Activated CD4-positive, alpha-beta T cell treated with anti-CD3 and anti-CD28 coated beads, Interleukin-2, amount 10 ng/mL, durations not matched to agents 7 days and 5 days (primary cell): Measurements from ENCODE around the gene MAPKAPK3. TPM values are rescaled to one million over a fixed set of nuclear protein-coding genes. Genes with fewer than 3 reads are reported as not detected.
A peak's percentile ranks its signal among the peaks of the same experiment; 100 is the strongest.

Experiments
- CTCF ChIA-PET: fragments of 350-600 bp; sonication (Branson Sonifier 250); formaldehyde crosslinking; loops from one replicate; lab custom pipeline; 2021; ENCODE audit warnings: antibody characterized with exemption; lab: Charles Lee
- POLR2A ChIA-PET: fragments of 350-600 bp; sonication (Branson Sonifier 250); formaldehyde crosslinking; loops from one replicate; lab custom pipeline; 2021; ENCODE audit warnings: antibody characterized with exemption; lab: Charles Lee
- DNase-seq: peaks from one replicate; pipeline ENCODE4 v3.0.0-alpha.2; 2020
- H3K27ac Mint-ChIP-seq: one replicate; pipeline ENCODE4 v1.8.0; 2021; ENCODE audit warnings: mild to moderate bottlenecking, moderate library complexity, mixed read lengths
- H3K27me3 Mint-ChIP-seq: one replicate; pipeline ENCODE4 v1.8.0; 2021; ENCODE audit warnings: mixed read lengths
- H3K36me3 Mint-ChIP-seq: one replicate; pipeline ENCODE4 v1.8.0; 2021; ENCODE audit warnings: low read depth, mixed read lengths
- H3K4me1 Mint-ChIP-seq: one replicate; pipeline ENCODE4 v1.8.0; 2021; ENCODE audit warnings: mixed read lengths
- H3K4me3 Mint-ChIP-seq: one replicate; pipeline ENCODE4 v1.8.0; 2021; ENCODE audit warnings: mild to moderate bottlenecking, moderate library complexity, mixed read lengths
- H3K9me3 Mint-ChIP-seq: one replicate; pipeline ENCODE4 v1.8.0; 2021; ENCODE audit warnings: mixed read lengths
- total RNA-seq, 2 experiments: library from RNA; stranded (reverse); gene quantifications; one replicate each; pipeline ENCODE4 v1.2.3, GENCODE V29; 2021

The MAPKAPK3 gene
- total RNA-seq, 2 experiments from 2014 or later = 135 to 140 TPM

DNA sequence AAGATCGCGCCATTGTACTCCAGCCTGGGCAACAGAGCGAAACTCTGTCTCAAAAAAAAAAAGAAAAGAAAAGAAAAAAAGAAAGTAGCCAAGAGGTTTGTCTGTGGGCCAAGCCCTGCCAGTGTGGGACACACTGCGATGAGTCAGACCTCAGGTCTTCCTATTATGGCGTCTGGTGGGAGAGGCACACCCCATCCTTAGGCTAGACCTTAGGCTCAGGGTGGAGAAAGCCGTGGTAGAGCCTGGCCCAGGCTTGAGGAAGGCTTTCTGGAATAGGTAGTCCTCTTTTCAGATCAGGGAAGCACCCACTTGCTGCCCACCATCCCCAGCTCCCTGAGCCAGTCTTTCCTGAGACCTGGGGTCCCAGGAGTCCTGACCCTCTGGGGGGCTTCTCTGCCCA is 41.6 kb upstream of the MAPKAPK3 start:
- peaks cover 73% of the 10 kb centered on the region for H3K36me3 Mint-ChIP-seq
- H3K4me3 Mint-ChIP-seq = peak overlapping the region; percentile 95
- POLR2A ChIA-PET = interaction anchor here (7.0 kb wide), 1 partner anchor 35 kb away, joined by 168 read pairs; the partner anchor contains the start of gene CISH

DNA sequence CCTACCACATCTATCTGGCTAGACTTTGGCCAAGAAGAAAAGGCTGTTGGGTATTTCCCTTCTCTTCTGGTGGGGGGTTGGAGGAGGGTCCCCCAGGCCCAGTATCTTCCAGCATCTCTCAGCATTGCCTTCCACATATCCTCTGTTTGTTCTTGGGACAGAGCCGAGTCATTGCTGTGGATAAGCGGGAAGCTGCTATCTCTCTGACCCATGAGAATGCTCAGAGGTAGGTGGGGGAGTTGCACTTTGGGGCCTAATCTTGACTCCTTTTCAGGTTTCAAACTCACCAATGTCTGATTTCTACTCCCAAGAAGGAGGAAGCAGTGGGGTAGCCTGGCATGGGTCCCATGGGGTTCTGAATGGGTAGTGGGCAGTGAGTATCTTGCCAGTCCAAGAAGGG is 39.6 kb upstream of the MAPKAPK3 start:
- ChIA-PET CTCF (interaction anchor here (2.5 to 17.2 kb wide), 4 partner anchors 13 to 39 kb away, joined by 12 to 284 read pairs (median 242); partner anchors contain the start of genes CISH and MAPKAPK3), POLR2A (interaction anchor here (1.5 kb wide), 1 partner anchor 13 kb away, joined by 4 read pairs; no protein-coding TSS in a partner anchor)
- Mint-ChIP-seq H3K9me3 (no peaks in the 10 kb centered on the region), H3K4me1 (peaks cover 93% of the 10 kb centered on the region), H3K4me3 (no peak overlapping the region), H3K36me3 (peaks cover 74% of the 10 kb centered on the region), H3K27me3 (no peaks in the 10 kb centered on the region), H3K27ac (peak overlapping the region; percentile 69)
- DNase-seq = no peak

More for the DNA sequence above, 41.6 kb upstream of the MAPKAPK3 start:
- peaks cover 95% of the 10 kb centered on the region for H3K4me1 Mint-ChIP-seq
- no peak for DNase-seq
- H3K27me3 Mint-ChIP-seq = no peaks in the 10 kb centered on the region
- peak overlapping the region; percentile 94 for H3K27ac Mint-ChIP-seq
- H3K9me3 Mint-ChIP-seq = no peaks in the 10 kb centered on the region
- CTCF ChIA-PET = interaction anchor here (0.9 to 17.2 kb wide), 4 partner anchors 8 to 41 kb away, joined by 4 to 284 read pairs (median 242); partner anchors contain the start of genes C3orf18, CISH and MAPKAPK3

DNA sequence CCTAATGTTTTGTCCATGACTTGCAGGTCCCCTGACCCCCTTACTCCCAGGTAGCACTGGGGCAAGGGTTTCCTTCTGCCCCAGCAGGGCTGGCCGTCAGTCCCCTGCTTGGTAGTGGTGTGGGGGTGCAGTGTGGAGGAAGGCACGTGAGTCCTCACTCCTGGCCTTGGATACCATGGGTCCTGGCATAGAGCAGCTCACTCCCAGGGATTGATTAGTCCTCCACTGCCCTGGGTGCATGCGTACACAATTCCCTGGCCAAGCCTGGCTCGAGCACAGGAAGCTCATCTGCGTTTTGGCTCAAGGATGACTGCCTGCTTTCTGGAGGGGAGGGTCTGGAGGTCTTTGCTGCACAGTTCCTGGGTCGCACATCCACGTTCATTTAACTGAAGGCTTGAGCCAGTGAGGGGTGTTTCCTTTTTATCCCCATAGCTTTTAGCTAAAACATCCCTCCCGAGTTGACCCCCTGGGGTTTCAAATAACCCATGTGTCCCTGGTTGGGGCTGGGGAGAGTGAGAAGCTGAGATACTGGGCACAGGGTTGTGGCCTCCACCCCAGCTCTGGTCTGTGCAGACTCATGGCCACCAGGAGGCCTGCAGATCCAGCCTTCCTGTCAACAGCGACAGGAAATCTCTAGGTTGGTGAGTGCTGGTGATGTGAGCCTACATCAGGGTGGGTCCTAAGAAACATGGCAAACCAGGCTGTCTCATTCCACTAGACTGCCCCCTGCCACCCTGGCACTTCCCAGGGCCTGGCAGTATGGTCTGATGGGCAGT is 36.1 kb upstream of the MAPKAPK3 start:
- no peaks in the 10 kb centered on the region for H3K27me3 Mint-ChIP-seq
- peaks cover 84% of the 10 kb centered on the region for H3K4me1 Mint-ChIP-seq
- H3K27ac Mint-ChIP-seq = peak overlapping the region; percentile 88
- no peak overlapping the region for H3K4me3 Mint-ChIP-seq
- ChIA-PET CTCF (interaction anchor here (1.1 to 17.2 kb wide), 7 partner anchors 8 to 74 kb away, joined by 3 to 284 read pairs (median 4); no protein-coding TSS in a partner anchor), POLR2A (no interaction called here)
- no peak for DNase-seq
- peaks cover 92% of the 10 kb centered on the region for H3K36me3 Mint-ChIP-seq
- no peaks in the 10 kb centered on the region for H3K9me3 Mint-ChIP-seq

DNA sequence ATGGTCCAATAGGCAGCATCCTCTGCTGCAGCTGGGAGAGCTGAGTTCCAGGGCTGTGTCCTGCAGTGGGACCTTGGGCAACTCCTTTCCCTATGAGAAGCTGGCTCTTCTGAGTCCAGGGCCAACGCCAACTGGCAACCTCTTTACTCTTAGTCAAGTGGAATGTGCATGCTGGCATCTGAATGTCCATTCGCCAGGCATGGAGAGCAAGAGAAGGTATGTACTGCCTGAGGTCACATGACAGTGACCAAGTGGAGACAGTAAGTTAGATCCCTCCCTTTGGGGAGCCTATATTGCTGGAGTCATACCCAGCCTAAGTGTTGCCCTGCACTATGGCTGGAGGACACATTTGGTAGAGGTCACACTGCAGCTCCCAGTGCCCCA is 35.5 kb upstream of the MAPKAPK3 start:
- POLR2A ChIA-PET = no interaction called here
- DNase-seq = no peak
- CTCF ChIA-PET = interaction anchor here (0.9 to 17.2 kb wide), 8 partner anchors 8 to 919 kb away, joined by 3 to 284 read pairs (median 4); no protein-coding TSS in a partner anchor
- H3K36me3 Mint-ChIP-seq = peaks cover 87% of the 10 kb centered on the region
- H3K4me1 Mint-ChIP-seq = peaks cover 82% of the 10 kb centered on the region
- no peaks in the 10 kb centered on the region for H3K9me3 Mint-ChIP-seq
- no peak overlapping the region for H3K4me3 Mint-ChIP-seq
- H3K27ac Mint-ChIP-seq = peak overlapping the region; percentile 88
- H3K27me3 Mint-ChIP-seq = no peaks in the 10 kb centered on the region

DNA sequence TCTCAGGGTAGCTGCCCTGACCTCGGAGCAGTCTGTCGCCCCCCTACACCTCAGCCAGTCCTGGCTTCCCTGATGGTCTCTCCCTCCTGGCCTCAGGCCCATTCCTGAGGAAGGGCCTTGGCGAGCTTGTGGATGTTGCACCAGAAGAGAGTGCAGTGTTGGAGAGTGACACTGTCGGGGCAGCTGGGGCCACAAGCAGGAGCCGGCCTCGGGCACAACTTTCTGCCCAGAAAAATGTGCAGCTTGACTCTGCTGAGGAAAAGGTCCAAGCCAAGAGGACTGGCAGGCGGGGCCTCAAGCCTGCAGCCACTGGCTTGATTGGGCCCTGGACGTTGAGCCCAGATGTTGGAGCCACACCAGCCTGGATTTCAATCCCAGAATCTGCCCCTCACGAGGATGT is 34.9 kb upstream of the MAPKAPK3 start:
- Mint-ChIP-seq H3K27ac (peak overlapping the region; percentile 88), H3K27me3 (no peaks in the 10 kb centered on the region), H3K9me3 (no peaks in the 10 kb centered on the region), H3K36me3 (peaks cover 81% of the 10 kb centered on the region), H3K4me3 (no peak overlapping the region), H3K4me1 (peaks cover 84% of the 10 kb centered on the region)
- DNase-seq = no peak
- CTCF ChIA-PET = interaction anchor here (0.9 to 17.2 kb wide), 6 partner anchors 8 to 919 kb away, joined by 3 to 284 read pairs (median 8); partner anchors contain the start of gene MAPKAPK3
- POLR2A ChIA-PET = no interaction called here

DNA sequence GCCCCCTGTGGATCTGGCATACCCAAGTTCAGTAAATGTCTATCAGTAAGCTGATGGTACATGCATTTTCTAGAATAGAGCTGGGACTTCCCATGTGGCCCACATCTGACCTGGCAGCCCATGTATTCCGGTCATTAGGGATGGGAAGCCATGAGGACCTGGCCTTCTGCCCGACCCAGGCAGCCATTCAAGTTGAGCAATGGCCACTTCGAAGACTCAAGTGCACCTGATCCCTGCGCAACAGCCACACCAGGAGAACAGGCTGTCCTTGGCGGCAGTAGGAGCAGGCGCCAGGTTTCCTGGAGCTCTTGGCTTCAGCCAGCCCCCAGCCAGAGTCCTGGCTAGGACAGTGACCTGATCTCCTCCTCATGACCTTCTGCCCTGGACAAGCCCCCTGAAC is 33.1 kb upstream of the MAPKAPK3 start:
- Mint-ChIP-seq H3K4me3 (no peak overlapping the region), H3K4me1 (peaks cover 86% of the 10 kb centered on the region), H3K27me3 (no peaks in the 10 kb centered on the region), H3K9me3 (no peaks in the 10 kb centered on the region), H3K27ac (peak overlapping the region; percentile 85), H3K36me3 (peaks cover 69% of the 10 kb centered on the region)
- POLR2A ChIA-PET = interaction anchor here (0.6 to 1.0 kb wide), 2 partner anchors 9 to 94 kb away, joined by 4 to 6 read pairs; no protein-coding TSS in a partner anchor
- DNase-seq = no peak
- CTCF ChIA-PET = interaction anchor here (0.6 to 17.2 kb wide), 3 partner anchors 6 to 30 kb away, joined by 3 to 284 read pairs (median 7); no protein-coding TSS in a partner anchor

DNA sequence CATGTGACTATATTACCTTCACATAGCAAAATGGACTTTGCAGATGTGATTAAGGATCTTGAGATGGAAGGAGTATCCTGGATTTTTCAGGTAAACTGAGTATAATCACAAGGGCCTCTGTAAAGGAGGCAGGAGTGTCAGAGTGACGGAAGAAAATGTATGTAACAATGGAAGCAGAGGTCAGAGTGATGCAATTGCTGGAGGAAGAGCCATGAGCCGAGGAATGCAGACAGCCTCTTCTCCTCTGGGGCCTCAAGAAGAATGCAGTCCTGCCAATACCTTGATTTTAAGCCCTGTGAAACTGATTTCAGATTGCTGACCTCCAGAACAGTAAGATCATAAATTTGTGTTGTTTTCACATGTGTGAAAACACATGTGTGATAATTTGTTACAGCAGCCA is 32.6 kb upstream of the MAPKAPK3 start:
- Mint-ChIP-seq H3K27ac (peak overlapping the region; percentile 12), H3K27me3 (no peaks in the 10 kb centered on the region), H3K4me1 (peaks cover 85% of the 10 kb centered on the region), H3K36me3 (peaks cover 64% of the 10 kb centered on the region), H3K9me3 (no peaks in the 10 kb centered on the region), H3K4me3 (no peak overlapping the region)
- CTCF ChIA-PET = interaction anchor here (0.6 to 17.2 kb wide), 3 partner anchors 5 to 30 kb away, joined by 3 to 284 read pairs (median 7); no protein-coding TSS in a partner anchor
- POLR2A ChIA-PET = no interaction called here
- DNase-seq = no peak

DNA sequence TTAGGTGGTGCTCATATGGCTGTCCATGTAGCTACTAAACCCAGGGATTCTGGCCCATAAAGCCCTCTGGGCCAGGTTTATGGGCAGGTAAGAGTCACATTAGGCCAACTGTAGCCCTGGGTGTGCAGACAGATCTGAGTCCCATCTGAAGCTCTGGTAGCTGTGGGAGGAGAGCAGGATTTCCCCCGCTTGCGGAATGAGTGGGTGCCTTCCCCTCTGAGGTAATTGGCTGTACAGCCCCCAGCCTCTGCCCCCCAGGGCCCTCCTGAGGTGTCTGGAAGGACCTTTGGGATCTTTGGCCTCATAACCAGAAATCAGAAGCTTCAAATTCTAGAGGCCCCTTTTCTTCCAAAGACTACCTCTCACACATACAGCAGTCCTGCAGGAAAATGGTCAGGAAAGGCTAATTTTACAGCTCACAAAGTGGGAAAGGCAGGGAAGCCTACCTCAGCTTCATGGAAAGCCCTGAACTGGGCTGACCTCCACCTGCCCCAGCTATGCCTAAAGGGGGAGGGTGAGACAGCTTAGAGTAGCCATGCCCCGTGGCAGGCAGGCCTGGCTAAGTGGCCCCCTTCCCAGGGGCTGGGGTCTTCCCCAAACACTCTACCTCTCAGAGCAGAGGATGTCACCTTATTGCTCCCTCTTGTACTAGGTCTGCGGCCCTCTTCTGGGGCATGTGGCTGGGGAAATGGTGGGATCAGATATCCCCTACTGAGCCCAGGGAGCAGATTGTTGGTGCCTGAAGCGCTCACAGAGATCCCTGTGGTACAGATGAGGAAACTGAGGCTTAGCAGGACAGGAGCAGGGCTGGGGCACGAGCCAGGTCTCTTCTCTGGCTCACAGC is 30.8 kb upstream of the MAPKAPK3 start:
- H3K4me3 Mint-ChIP-seq = no peak overlapping the region
- no peaks in the 10 kb centered on the region for H3K9me3 Mint-ChIP-seq
- CTCF ChIA-PET = interaction anchor here (1.2 to 11.1 kb wide), 5 partner anchors 8 to 29 kb away, joined by 4 to 284 read pairs (median 76); partner anchors contain the start of genes C3orf18, CISH, HEMK1 and MAPKAPK3
- DNase-seq = no peak
- POLR2A ChIA-PET = interaction anchor here (1.4 to 7.3 kb wide), 2 partner anchors 16 to 17 kb away, joined by 3 to 76 read pairs; no protein-coding TSS in a partner anchor
- H3K4me1 Mint-ChIP-seq = peaks cover 85% of the 10 kb centered on the region
- no peaks in the 10 kb centered on the region for H3K27me3 Mint-ChIP-seq
- H3K27ac Mint-ChIP-seq = peak overlapping the region; percentile 60
- H3K36me3 Mint-ChIP-seq = peaks cover 47% of the 10 kb centered on the region

DNA sequence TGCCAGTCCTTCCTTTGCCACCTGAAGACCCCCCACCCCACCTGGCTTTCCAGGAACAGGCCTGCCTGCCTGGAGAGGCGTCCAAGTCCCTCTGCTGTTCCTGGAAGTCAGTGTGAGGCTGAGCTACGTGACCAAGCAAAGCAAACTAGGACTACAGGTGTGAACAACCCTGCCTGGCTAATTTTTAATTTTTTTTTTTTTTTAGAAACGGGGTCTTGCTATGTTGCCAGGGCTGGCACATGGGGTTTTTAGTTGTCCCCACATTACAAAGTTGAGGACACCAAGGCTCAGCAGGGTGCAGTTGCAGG is 30.2 kb upstream of the MAPKAPK3 start:
- H3K36me3 Mint-ChIP-seq = peaks cover 41% of the 10 kb centered on the region
- no peaks in the 10 kb centered on the region for H3K27me3 Mint-ChIP-seq
- ChIA-PET POLR2A (interaction anchor here (1.0 to 7.3 kb wide), 3 partner anchors 14 to 16 kb away, joined by 3 to 76 read pairs (median 3); no protein-coding TSS in a partner anchor), CTCF (interaction anchor here (2.6 to 11.1 kb wide), 4 partner anchors 11 to 28 kb away, joined by 8 to 284 read pairs (median 144); partner anchors contain the start of genes C3orf18, CISH, HEMK1 and MAPKAPK3)
- H3K27ac Mint-ChIP-seq = peak overlapping the region; percentile 96
- no peak overlapping the region for H3K4me3 Mint-ChIP-seq
- H3K4me1 Mint-ChIP-seq = peaks cover 85% of the 10 kb centered on the region
- DNase-seq = no peak
- no peaks in the 10 kb centered on the region for H3K9me3 Mint-ChIP-seq

DNA sequence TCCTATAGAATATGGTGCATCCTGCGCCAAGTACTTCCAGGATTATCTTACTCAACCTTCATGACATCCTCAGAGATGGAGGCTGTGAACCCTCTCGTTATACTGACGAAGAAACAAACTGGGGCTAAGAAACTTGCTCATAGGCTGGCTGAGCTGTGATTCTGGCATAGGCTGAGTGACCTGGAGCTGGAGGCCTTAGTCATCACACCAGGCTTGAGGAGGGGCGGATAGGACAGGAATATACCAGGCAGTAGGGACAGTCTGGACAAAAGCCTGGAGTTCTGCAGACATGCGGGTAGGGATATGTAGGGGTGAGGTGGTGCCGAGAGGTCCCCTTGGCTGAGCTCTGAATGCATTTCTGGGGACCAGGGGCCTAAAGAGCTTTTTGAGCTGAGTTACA is 29.6 kb upstream of the MAPKAPK3 start:
- Mint-ChIP-seq H3K4me3 (peak overlapping the region; percentile 31), H3K27ac (peak overlapping the region; percentile 96), H3K4me1 (peaks cover 86% of the 10 kb centered on the region), H3K27me3 (no peaks in the 10 kb centered on the region), H3K36me3 (peaks cover 37% of the 10 kb centered on the region), H3K9me3 (no peaks in the 10 kb centered on the region)
- ChIA-PET CTCF (interaction anchor here (2.6 to 11.1 kb wide), 4 partner anchors 11 to 27 kb away, joined by 8 to 284 read pairs (median 144); partner anchors contain the start of genes C3orf18, CISH, HEMK1 and MAPKAPK3), POLR2A (interaction anchor here (1.0 to 7.3 kb wide), 4 partner anchors 14 to 26 kb away, joined by 3 to 76 read pairs (median 3); no protein-coding TSS in a partner anchor)
- no peak for DNase-seq

DNA sequence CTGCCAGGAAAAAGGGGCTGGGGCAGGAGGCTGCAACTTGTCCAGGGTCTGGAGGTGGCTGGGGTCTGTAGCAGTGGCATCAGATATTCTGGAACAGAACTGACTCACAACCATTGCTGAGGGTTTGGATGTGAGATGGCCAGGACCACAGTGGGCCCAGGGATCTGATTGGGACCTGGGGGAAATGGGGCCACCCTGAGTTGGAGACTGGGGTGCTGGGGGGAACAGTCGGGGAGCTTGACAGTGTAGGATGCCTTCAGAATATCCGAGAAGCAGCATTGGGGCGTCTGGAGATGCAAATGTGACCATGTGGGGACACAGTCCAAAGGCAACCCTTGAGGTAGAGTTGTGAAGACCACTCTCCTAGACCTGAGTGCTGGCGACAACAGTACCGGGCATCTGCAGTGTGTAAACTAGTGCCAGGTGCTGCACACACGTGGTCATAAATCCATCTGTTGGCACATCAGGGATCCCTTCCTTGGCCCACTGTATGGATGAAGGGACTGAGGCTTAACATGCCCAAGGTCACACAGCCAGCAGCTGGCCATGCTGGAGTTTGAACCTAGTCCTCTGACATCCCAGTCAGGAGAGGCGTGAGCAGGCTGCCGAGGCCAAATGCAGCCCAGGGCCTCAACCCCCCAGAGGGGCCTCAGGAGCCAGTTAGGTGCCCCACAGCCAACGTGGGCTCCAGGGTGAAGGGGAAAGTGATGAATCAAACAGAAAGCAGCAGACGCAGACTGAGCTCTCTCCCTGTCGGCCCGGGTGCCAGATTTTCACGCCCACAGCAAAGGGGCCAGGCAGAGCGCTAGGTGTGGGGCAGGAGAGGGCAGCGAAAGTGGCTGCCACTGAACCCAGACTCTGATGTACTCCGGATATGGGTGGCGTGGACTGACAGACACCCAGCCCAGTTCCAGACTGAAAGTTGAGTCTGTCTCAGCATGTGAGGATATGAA is 28.9 kb upstream of the MAPKAPK3 start:
- H3K36me3 Mint-ChIP-seq = peaks cover 32% of the 10 kb centered on the region
- POLR2A ChIA-PET = interaction anchor here (1.0 to 7.3 kb wide), 6 partner anchors 14 to 25 kb away, joined by 3 to 76 read pairs (median 4); partner anchors contain the start of gene CISH

More for the DNA sequence above, 28.9 kb upstream of the MAPKAPK3 start:
- peak; percentile 71 for DNase-seq
- Mint-ChIP-seq H3K27ac (peak overlapping the region; percentile 96), H3K4me1 (peaks cover 89% of the 10 kb centered on the region), H3K27me3 (no peaks in the 10 kb centered on the region), H3K4me3 (peak overlapping the region; percentile 45), H3K9me3 (no peaks in the 10 kb centered on the region)
- CTCF ChIA-PET = interaction anchor here (2.6 to 11.1 kb wide), 4 partner anchors 10 to 27 kb away, joined by 8 to 284 read pairs (median 144); partner anchors contain the start of genes C3orf18, CISH, HEMK1 and MAPKAPK3
